NT2/D1 (cell line): ENCODE results near the gene ARCN1.

Source experiments
- SUZ12 ChIP-seq: IDR thresholded peaks from 2 replicates; pipeline ENCODE4 v1.6.1; 2011; ENCODE audit not compliant: insufficient read length, insufficient read depth; ENCODE audit errors: extremely low read depth
- ZNF274 ChIP-seq: IDR thresholded peaks from 2 replicates; pipeline ENCODE4 v1.6.1; 2011; ENCODE audit warnings: mild to moderate bottlenecking, low read depth, low read length

DNA sequence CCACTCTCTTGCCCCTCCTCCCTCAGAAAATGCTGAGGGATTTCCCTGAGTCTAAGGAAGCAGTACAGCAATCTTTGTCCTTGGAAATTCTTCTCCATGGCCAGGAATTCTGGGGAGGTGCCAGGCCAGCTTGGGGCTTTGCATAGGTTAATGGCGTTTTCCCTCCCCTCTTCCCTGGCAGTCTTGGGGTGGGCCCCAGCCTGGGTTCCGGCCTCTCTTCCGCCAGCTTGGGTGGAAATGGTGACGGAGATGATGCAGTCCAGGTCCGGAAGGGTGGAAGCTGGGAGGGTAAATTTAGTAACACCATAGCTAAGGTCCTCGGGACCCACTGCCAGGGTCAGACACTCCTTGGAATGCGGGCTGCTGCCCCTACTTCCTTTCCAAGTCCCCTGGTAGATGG lies 40.2 kb downstream of the ARCN1 start:
- TF ChIP-seq SUZ12 (no peak), ZNF274 (no peak)
